RWPE1 (cell line): ENCODE measurements around the gene BTG4.

ENCODE experiments used
- CTCF ChIA-PET: fragments of 350-600 bp; sonication (Branson Sonifier 250); formaldehyde crosslinking; extraction: SDS; loops from one replicate; lab custom pipeline; 2021; lab: Yijun Ruan, JAX
- POLR2A ChIA-PET: fragments of 400-600 bp; formaldehyde crosslinking; extraction: SDS; loops from one replicate; lab custom pipeline; 2020; ENCODE audit warnings: antibody characterized with exemption; ENCODE audit not compliant: low non-redundant PET; lab: Yijun Ruan, JAX
- DNase-seq: peaks from one replicate; pipeline ENCODE4 v3.0.0; 2012; ENCODE audit warnings: low spot score
- H3K27ac ChIP-seq: fragments of 450-650 bp; 2 replicates; pipeline ENCODE4 v1.5.1; 2017
- TF ChIP-seq, protein P1 (sequence below): fragments of 450-650 bp; conservative IDR thresholded peaks from 2 replicates; pipeline ENCODE4 v1.5.1; 2017; ENCODE audit warnings: low read depth, mild to moderate bottlenecking

Gene BTG4

DNA sequence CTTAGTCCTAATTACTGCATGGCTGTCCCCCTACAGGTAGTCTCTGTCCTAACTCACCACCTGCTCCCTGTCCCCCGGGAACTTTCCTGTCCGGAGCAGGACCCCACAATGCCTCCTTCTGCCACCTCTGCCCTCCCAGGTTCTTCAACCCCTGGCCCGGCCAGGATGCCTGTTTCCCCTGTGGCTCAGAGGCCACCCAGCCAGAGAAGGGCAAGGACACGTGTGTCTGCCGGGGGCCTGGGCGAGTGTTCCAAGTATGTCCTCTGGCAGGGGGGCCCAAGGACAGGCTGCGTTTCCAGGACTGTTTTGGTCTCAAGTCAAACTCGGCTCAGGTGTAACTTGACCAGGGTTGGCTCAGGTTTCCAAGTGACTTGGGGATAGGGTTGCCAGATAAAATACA, 63.8 kb downstream of the BTG4 start:
- no peak for DNase-seq
- CTCF ChIA-PET, result interaction anchor here (0.6 to 1.7 kb wide), 3 partner anchors 20 to 149 kb away, joined by 3 to 6 read pairs (median 3); no protein-coding TSS in a partner anchor
- POLR2A ChIA-PET, result no interaction called here
- H3K27ac ChIP-seq, result no peak overlapping the region
- TF ChIP-seq, protein P1, sequence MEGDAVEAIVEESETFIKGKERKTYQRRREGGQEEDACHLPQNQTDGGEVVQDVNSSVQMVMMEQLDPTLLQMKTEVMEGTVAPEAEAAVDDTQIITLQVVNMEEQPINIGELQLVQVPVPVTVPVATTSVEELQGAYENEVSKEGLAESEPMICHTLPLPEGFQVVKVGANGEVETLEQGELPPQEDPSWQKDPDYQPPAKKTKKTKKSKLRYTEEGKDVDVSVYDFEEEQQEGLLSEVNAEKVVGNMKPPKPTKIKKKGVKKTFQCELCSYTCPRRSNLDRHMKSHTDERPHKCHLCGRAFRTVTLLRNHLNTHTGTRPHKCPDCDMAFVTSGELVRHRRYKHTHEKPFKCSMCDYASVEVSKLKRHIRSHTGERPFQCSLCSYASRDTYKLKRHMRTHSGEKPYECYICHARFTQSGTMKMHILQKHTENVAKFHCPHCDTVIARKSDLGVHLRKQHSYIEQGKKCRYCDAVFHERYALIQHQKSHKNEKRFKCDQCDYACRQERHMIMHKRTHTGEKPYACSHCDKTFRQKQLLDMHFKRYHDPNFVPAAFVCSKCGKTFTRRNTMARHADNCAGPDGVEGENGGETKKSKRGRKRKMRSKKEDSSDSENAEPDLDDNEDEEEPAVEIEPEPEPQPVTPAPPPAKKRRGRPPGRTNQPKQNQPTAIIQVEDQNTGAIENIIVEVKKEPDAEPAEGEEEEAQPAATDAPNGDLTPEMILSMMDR, result no peak

DNA sequence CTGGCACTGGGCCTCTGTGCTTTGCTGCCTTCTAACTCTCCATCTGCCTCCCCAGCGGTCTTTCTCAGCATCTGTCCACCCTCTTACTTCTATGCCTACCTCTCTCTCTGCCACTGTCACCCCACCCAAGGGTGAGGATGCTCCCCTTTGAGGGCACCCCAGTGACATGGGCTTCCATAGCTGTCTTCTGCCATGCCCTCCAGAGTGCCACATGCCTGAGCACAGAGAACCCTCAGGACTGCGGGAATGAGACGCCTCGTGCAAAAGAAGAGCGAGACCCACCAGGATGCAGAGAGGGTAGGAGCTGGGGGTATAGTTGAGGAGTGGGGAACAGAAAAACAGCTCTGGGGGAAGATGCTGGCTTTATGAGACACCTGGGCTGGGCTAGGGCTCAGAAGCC, 64.3 kb downstream of the BTG4 start:
- ChIA-PET CTCF (interaction anchor here (0.7 to 2.6 kb wide), 4 partner anchors 41 to 166 kb away, joined by 3 to 28 read pairs (median 4); no protein-coding TSS in a partner anchor), POLR2A (no interaction called here)
- TF ChIP-seq, protein P1, result no peak
- H3K27ac ChIP-seq, result no peak overlapping the region
- DNase-seq, result no peak

DNA sequence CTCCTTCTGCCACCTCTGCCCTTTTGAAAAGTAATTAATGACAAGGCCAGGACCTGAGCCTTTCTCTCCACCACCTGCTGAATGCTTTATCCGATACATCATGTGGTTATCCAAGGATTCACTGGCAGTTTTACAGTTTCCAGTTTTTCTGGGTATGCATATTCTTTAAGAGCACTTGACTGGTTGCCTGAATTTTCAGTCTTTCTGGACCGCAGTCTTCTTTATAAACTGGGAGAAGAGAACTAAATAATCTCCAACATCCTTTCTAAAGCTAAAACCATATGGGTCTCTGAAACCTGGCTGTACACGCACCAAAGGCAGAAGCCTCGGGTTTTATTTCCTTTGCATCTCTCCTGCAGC, 65.1 kb downstream of the BTG4 start:
- H3K27ac ChIP-seq, result no peak overlapping the region
- DNase-seq, result no peak
- POLR2A ChIA-PET, result no interaction called here
- TF ChIP-seq, protein P1, result no peak
- CTCF ChIA-PET, result interaction anchor here (0.6 to 2.6 kb wide), 15 partner anchors 8 to 1012 kb away, joined by 3 to 28 read pairs (median 4); no protein-coding TSS in a partner anchor

DNA sequence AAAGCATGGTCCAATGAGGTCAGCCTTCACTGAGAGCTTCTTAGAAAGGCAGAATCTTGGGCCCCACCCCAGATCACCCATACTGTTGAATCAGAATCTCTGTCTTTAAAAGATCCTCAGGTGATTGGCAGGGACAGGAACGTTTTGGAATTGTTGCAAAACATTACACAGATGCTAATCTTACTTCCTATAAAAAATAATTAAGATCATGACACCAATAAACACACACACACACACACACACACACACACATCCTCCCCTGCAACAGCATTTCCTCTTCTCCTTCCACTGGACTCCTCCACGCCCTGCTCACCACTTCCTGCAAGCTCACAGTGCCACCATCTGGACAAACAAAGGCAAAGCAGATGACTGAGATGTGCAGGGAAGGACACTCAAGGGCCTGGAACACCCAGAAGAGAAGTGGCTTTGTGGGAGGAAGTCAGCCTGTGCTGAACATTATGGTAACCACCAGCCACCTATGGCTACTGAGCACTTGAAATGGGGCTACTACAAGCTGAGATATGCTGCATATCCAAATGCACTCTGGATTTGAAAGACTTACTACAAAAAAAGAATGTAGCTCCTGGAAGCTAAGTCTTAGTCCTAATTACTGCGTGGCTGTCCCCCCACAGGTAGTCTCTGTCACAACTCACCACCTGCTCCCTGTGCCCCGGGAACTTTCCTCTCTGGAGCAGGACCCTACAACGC, 65.6 kb downstream of the BTG4 start:
- peak; percentile 88 for DNase-seq
- CTCF ChIA-PET, result interaction anchor here (0.5 to 2.6 kb wide), 26 partner anchors 8 to 1160 kb away, joined by 3 to 28 read pairs (median 4); partner anchors contain the start of gene POU2AF3
- H3K27ac ChIP-seq, result no peak overlapping the region
- TF ChIP-seq, protein P1, result peak; percentile 85
- POLR2A ChIA-PET, result no interaction called here

DNA sequence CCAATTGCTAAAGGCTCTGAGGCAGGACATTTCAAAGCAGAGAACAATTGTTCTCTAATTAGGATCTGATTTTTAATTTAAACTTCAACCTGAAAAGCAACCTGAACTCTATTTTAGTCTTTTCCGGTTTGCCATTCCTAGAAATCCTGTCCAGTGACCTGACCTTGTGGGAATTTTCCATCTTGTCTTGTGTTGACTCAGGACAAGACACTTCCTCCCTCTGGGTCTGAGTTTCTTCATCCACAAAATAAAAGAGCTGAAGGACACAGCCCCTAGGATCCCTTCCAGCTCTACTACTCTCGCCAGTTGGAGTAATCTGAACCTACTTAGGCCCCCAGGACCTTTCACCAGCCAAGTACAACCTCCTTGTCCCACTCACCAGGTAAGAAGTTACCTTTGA, 66.6 kb downstream of the BTG4 start:
- POLR2A ChIA-PET, result no interaction called here

More for the DNA sequence above, 66.6 kb downstream of the BTG4 start:
- CTCF ChIA-PET, result interaction anchor here (0.7 to 2.6 kb wide), 12 partner anchors 10 to 1161 kb away, joined by 3 to 28 read pairs (median 4); partner anchors contain the start of gene POU2AF3
- DNase-seq, result no peak
- TF ChIP-seq, protein P1, result no peak
- no peak overlapping the region for H3K27ac ChIP-seq
